B cell (primary cell): ENCODE results near the gene VPREB1.

Experiments
- CTCF ChIP-seq: fragments of 200-600 bp; IDR thresholded peaks from one replicate; pipeline ENCODE4 v1.8.0; 2022; ENCODE audit warnings: antibody characterized with exemption, mild to moderate bottlenecking
- EZH2 ChIP-seq: IDR thresholded peaks from 2 replicates; pipeline ENCODE4 v1.6.1; 2012; ENCODE audit warnings: borderline replicate concordance, low read depth, mild to moderate bottlenecking, moderate library complexity, low read length; ENCODE audit not compliant: insufficient read depth, poor library complexity, severe bottlenecking

GRCh38 chr22:22196018-22196533 is 48.5 kb upstream of the VPREB1 start:
- TF ChIP-seq CTCF: no peak
- no peak for TF ChIP-seq EZH2
